Body of pancreas (tissue), 4 donors: ENCODE data around the gene ZDHHC13. TPM values are rescaled to one million over a fixed set of nuclear protein-coding genes. Genes with fewer than 3 reads are reported as not detected.

ENCODE experiments used
- ATAC-seq: fragments of 150-250 bp; one replicate; pipeline ENCODE4 v1.9.1; 2016
- DNase-seq, 4 donors: peaks; one replicate each; pipeline ENCODE4 v3.0.0-alpha.2; 2019
- H3K27ac ChIP-seq, 4 donors: fragments of 200-600 bp; sonication (generic); 1 replicate in 3 of 4; 2 replicates in 1 of 4; pipeline versions ENCODE4 v1.5.1 to v1.6.1; 2016 to 2019; ENCODE audit warnings: mild to moderate bottlenecking in 1 of 4, mixed read lengths in 1 of 4, moderate library complexity in 1 of 4
- H3K27me3 ChIP-seq, 2 donors: fragments of 200-600 bp; sonication (generic); one replicate each; pipeline ENCODE4 v1.6.0; 2016; ENCODE audit warnings: mild to moderate bottlenecking in 1 of 2
- H3K36me3 ChIP-seq, 2 donors: fragments of 200-600 bp; sonication (generic); replicated peaks in 1 of 2; 2 replicates each; pipeline ENCODE4 v1.5.1; 2016; ENCODE audit warnings: low read depth in 2 of 2; ENCODE audit not compliant: insufficient read depth in 1 of 2
- H3K4me1 ChIP-seq: fragments of 200-600 bp; sonication (generic); one replicate; pipeline ENCODE4 v1.6.0; 2016
- H3K4me3 ChIP-seq, 2 donors: fragments of 200-600 bp; sonication (generic); 1 replicate in 1 of 2; 2 replicates in 1 of 2; pipeline ENCODE4 v1.5.1; 2016 to 2019
- H3K9me3 ChIP-seq, 3 donors: fragments of 200-600 bp; sonication (generic); 1 replicate in 2 of 3; 2 replicates in 1 of 3; pipeline ENCODE4 v1.5.1; 2016
- CTCF ChIP-seq, 7 experiments: fragments of 450-650 bp in 4 of 7; fragments of 200-600 bp in 3 of 7; sonication (generic) in 3 of 7; IDR thresholded peaks; one replicate each; pipeline ENCODE4 v1.5.1; 2016 to 2019; ENCODE audit warnings: antibody characterized with exemption in 7 of 7
- POLR2A ChIP-seq, 3 donors: fragments of 450-650 bp; IDR thresholded peaks; one replicate each; pipeline ENCODE4 v1.6.1; 2016; ENCODE audit warnings: antibody characterized with exemption in 3 of 3, mild to moderate bottlenecking in 2 of 3
- WGBS, 2 donors: methylation state at CpG; one replicate each; pipeline ENCODE4 v1.1.5; 2017; 5-methylcytosine and 5-hydroxymethylcytosine counted together
- intact Hi-C: fragments of 100-400 bp; cut with DNase I; formaldehyde crosslinking; loops from one replicate; pipeline ENCODE4 v1.15.1; 2023
- total RNA-seq, 2 donors: library from RNA; depleted of rRNA; stranded (reverse); fragments of >200 nt; gene quantifications; one replicate each; pipeline ENCODE4 v1.1.0, GENCODE V29; 2016

Gene ZDHHC13
- total RNA-seq, 2 donors from 2014 or later, result 12.2 to 16.9 TPM

DNA sequence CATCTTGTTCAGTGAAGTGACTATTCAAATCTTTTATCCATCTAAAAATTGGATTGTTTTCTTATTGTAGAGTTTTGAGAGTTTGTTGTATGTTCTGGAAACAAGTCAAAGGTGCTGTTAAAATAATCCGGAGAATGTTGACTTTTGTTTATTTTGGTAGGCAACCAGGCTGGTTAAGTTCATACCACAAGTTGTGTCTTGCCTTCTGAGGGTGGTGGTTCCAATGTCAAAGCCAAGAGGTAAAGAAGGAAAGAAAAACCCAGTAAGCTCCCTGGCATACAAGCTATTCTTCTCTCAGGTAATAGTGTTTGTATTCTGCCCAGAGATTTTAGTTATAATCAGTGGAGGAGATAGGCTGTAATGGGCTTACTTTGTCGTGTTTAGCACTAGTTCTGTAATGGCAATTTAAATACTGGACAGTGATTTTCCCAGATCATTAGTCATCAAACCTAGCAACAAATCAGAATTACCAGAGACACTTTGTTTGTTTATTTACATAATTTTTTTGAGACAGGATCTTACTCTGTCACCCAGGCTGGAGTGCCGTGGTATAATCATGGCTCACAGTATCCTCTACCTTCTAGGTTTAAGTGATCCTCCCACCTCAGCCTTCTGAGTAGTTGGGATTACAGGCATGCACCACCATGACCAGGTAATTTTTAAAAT, 99.9 kb downstream of the ZDHHC13 start:
- TF ChIP-seq POLR2A (IDR thresholded peaks at IDR 0.05), result no peak
- TF ChIP-seq CTCF (IDR thresholded peaks at IDR 0.05), result no peak
- intact Hi-C loops, result no loop called here
- no peaks in the 10 kb centered on the region for H3K4me1 ChIP-seq

GRCh38 chr11:19218216-19218615, 101.2 kb downstream of the ZDHHC13 start:
- no peak overlapping the region for H3K4me3 ChIP-seq
- no peaks in the 10 kb centered on the region for H3K27me3 ChIP-seq
- intact Hi-C loops, result no loop called here
- H3K4me1 ChIP-seq, result no peaks in the 10 kb centered on the region
- no peaks in the 10 kb centered on the region for H3K9me3 ChIP-seq
- 87 to 92% methylated on average over 3 of the region's 3 CpGs for WGBS, 2 donors
- ATAC-seq (no peak), DNase-seq (no peak)
- no peak overlapping the region for H3K27ac ChIP-seq
- TF ChIP-seq POLR2A (IDR thresholded peaks at IDR 0.05) (no peak), CTCF (IDR thresholded peaks at IDR 0.05) (no peak)
- no peaks in the 10 kb centered on the region for H3K36me3 ChIP-seq

More for the DNA sequence above, 99.9 kb downstream of the ZDHHC13 start:
- H3K36me3 ChIP-seq, result no peaks in the 10 kb centered on the region
- ATAC-seq (no peak), DNase-seq (no peak)
- no peaks in the 10 kb centered on the region for H3K9me3 ChIP-seq
- no peak overlapping the region for H3K4me3 ChIP-seq
- 38 to 39% methylated on average over 3 of the region's 3 CpGs for WGBS, 2 donors
- H3K27ac ChIP-seq, result no peak overlapping the region
- no peaks in the 10 kb centered on the region for H3K27me3 ChIP-seq

DNA sequence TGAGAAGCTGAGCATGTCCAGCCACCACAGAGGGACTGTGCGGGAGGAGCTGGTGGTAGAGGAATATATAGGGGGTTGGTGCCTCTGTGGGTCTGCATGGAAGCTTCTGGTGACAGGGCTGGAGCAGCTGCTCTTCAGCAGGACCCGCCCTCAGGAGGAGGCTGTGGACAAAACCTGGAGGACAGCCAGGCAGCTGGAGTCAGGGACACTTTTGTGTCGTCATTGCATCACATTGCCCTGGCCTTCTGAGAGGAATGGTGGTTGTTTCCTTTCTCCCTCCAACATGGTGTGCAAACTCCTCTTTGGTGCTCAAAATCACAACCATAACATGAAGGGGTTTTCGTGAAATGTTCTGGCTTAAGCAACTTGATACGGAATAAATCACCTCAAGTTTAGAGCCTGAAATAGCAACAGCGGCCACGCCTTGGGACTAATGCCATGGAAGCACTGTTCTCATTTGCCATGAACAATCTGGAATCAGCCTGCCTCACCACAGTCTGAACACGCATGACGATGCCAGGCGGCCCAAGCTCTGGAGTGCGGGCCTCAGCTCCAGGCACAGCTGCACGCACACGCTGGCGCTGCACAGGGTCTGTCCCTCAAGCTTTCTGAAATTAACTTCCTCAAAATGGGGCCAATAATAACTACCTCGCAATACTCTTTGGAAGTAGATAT, 102.0 kb downstream of the ZDHHC13 start:
- Histone ChIP-seq H3K27ac (no peak overlapping the region), H3K4me1 (no peaks in the 10 kb centered on the region), H3K4me3 (no peak overlapping the region), H3K27me3 (no peaks in the 10 kb centered on the region), H3K36me3 (no peaks in the 10 kb centered on the region), H3K9me3 (no peaks in the 10 kb centered on the region)
- DNase-seq, result no peak
- intact Hi-C loops, result no loop called here
- no peak for ATAC-seq
- WGBS, 2 donors, result 89 to 93% methylated on average over 15 of the region's 15 CpGs
- TF ChIP-seq POLR2A (IDR thresholded peaks at IDR 0.05), result no peak
- TF ChIP-seq CTCF (IDR thresholded peaks at IDR 0.05), result no peak

GRCh38 chr11:19220903-19221724, 104.1 kb downstream of the ZDHHC13 start:
- TF ChIP-seq POLR2A (IDR thresholded peaks at IDR 0.05) (no peak), CTCF (IDR thresholded peaks at IDR 0.05) (no peak)
- no peaks in the 10 kb centered on the region for H3K9me3 ChIP-seq
- H3K36me3 ChIP-seq, result no peaks in the 10 kb centered on the region
- no peak overlapping the region for H3K4me3 ChIP-seq
- WGBS, 2 donors, result 41 to 58% methylated on average over 3 of the region's 3 CpGs
- H3K27me3 ChIP-seq, result no peaks in the 10 kb centered on the region
- ATAC-seq, result no peak
- intact Hi-C loops, result no loop called here
- DNase-seq, result peak in 2 of 4 donors; percentile 25 to 37
- no peak overlapping the region for H3K27ac ChIP-seq
- no peaks in the 10 kb centered on the region for H3K4me1 ChIP-seq
